LNCaP clone FGC (cell line): Measurements from ENCODE around the gene FSD2.
A peak's percentile ranks its signal among the peaks of the same experiment; 100 is the strongest.

Experiments
- DNase-seq: peaks from one replicate; pipeline ENCODE4 v3.0.0-alpha.2; 2011; ENCODE audit warnings: low read depth
- H3K4me3 ChIP-seq: 2 replicates; pipeline ENCODE4 v1.5.1; 2011; ENCODE audit warnings: mild to moderate bottlenecking, low read depth, low read length, control low read depth
- CTCF ChIP-seq: IDR thresholded peaks from 2 replicates; pipeline ENCODE4 v1.5.1; 2012; ENCODE audit warnings: mild to moderate bottlenecking; ENCODE audit not compliant: control insufficient read depth, insufficient read depth; ENCODE audit errors: extremely low read depth

FSD2 gene

GRCh38 chr15:82810890-82811426, 5.1 kb upstream of the FSD2 start:
- no peak for DNase-seq
- TF ChIP-seq CTCF, result no peak
- H3K4me3 ChIP-seq, result peak overlapping the region; percentile 68

DNA sequence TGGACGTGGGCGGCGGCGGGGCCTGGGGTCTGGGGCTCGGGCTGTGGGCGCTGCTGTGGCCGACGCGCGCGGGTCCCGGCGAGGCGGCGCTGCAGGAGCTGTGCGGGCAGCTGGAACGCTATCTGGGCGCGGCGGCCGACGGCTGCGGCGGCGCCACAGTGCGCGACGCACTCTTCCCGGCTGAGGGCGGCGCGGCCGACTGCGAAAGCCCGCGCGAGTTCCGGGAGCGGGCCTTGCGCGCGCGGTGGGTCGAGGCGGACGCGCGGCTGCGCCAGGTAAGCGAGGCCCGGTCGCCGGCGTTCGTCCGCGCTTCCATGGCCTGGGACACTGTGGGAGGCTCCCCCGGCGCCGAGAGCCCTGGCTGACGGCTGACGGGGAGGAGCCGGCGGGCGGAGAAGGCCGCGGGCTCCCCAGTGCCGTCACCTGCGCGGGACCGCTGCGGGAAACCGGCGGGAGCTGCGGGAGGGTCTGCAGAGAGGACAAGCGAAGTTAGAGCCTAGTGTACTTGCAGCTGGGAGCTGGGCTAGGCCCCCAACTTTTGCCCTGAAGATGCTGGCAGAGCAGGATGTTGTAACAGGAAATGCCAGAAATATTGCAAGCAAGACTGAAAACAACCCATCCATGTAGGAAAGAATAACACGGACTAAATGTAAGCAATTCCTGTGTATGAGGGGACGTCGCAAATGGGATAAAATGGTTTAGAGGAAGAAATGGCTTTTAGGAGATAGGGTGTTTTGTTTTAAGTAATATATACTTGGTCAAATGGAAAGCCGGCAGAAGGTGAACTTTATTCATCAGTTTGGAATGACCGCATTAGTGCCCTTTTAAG, 4.4 kb upstream of the FSD2 start:
- no peak for TF ChIP-seq CTCF
- H3K4me3 ChIP-seq, result peak overlapping the region; percentile 68
- no peak for DNase-seq

DNA sequence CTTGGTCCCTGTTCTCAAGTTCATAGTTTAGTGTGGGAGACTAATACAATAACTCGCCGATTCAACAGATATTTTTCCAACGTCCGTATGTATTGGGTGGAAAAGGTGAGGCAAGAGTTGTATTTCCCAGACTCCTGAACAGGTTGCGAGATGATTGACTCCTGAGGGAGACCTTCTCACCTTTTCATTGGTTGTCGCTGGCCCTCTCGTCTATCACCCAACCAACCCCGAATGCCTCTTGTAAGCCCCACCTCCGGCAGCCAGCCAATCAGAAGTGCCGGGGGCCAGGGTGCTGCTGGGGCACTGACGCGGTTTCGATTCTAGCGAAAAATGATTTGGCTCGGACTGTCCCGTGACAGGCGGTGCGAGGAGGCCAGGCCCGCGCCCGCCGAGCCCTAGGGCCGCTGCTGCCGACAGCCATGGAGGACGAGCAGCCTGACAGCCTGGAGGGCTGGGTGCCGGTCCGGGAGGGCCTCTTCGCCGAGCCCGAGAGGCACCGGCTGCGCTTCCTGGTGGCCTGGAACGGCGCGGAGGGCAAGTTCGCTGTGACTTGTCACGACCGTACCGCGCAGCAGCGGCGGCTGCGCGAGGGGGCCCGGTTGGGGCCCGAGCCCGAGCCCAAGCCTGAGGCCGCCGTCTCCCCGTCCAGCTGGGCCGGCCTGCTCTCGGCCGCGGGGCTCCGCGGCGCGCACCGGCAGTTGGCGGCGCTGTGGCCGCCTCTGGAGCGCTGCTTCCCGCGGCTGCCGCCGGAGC, 3.6 kb upstream of the FSD2 start, which contains the start of gene WHAMM:
Gene WHAMM, plus strand, starts transcription at position 321 of the 753 bp plus-strand sequence. Its CDS starts 99 bp downstream, at position 420.
- DNase-seq, result peak; percentile 99
- peak within 1 kb of the TSS; percentile 68 for H3K4me3 ChIP-seq
- TF ChIP-seq CTCF, result peak; percentile 34; the same call in 1 of the 2 replicates

DNA sequence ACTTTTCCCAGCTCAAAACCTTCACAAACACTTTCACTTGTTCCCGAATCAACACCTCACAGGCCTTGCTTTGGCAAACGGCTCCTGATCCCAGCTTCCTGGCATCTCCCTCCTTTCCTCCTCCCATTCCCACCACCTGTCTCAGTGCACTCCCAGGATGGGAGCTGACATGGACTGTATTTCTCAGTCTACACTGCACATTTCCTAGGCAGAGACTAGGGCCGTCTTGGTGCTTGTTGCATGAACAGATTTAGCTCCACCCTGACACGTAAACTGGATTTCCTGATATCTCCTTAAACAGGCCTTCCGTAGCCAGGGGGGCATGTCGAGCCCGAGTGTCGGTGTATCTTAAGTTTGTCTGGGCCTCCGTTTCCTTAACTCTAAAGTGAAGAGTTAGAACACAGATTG, 2.8 kb upstream of the FSD2 start:
- no peak for TF ChIP-seq CTCF
- H3K4me3 ChIP-seq, result peak overlapping the region; percentile 68
- no peak for DNase-seq

- no peak for DNase-seq
- H3K4me3 ChIP-seq, result 0 out of 2 replicates have a peak overlapping the region, but pooled peaks have one; percentile 68
- no peak for TF ChIP-seq CTCF
Observed at GRCh38 chr15:82807920-82808633, 2.2 kb upstream of the FSD2 start.

DNA sequence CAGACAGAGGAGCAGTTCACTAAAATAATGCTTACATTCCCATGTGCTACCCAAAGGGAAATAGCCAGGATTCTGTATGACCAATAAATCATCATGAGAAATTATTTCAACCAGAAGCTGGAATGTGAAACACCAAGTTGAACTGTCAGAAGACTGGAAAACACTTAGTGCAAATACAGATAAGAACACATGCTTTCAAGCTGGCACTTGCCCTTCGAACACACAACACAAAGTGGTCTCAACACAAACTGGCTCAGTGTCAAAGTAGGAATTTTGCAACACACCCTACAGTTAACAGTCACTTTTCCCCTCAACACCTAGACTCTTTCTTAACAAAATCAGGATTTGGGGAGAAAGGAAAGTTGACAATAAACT, 1.3 kb downstream of the FSD2 start:
- H3K4me3 ChIP-seq, result no peak overlapping the region
- no peak for DNase-seq
- no peak for TF ChIP-seq CTCF
